Astrocyte (in vitro differentiated cells and primary cell): ENCODE data around the gene FAF1. TPM values are rescaled to one million over a fixed set of nuclear protein-coding genes. Genes with fewer than 3 reads are reported as not detected.

Experiments used
- DNase-seq: peaks from one replicate; pipeline ENCODE4 v3.0.0-alpha.2; 2010; ENCODE audit warnings: low read depth
- FAIRE-seq: peaks from 2 replicates; lab custom pipeline; 2011; peaks lifted over from hg19 to GRCh38; lab: Jason Lieb, UNC
- H2AFZ ChIP-seq: 2 replicates; pipeline ENCODE4 v1.6.0; 2012; ENCODE audit warnings: low read depth, low read length, inconsistent platforms
- H3K27ac ChIP-seq: 2 replicates; pipeline ENCODE4 v1.5.1; 2011; ENCODE audit warnings: low read depth, low read length, inconsistent platforms
- H3K27me3 ChIP-seq: 2 replicates; pipeline ENCODE4 v1.6.0; 2011; ENCODE audit warnings: low read length, inconsistent platforms; ENCODE audit not compliant: insufficient read depth
- H3K36me3 ChIP-seq: 2 replicates; pipeline ENCODE4 v1.5.1; 2011; ENCODE audit warnings: low read length, inconsistent platforms; ENCODE audit not compliant: insufficient read depth
- H3K4me1 ChIP-seq: 2 replicates; pipeline ENCODE4 v1.5.1; 2011; ENCODE audit warnings: low read length, inconsistent platforms; ENCODE audit not compliant: insufficient read depth
- H3K4me2 ChIP-seq: 2 replicates; pipeline ENCODE4 v1.6.0; 2012; ENCODE audit warnings: low read length, inconsistent platforms
- H3K4me3 ChIP-seq: 2 replicates; pipeline ENCODE4 v1.5.1; 2011; ENCODE audit warnings: low read depth, mild to moderate bottlenecking, low read length, inconsistent platforms; ENCODE audit not compliant: insufficient read depth
- H3K79me2 ChIP-seq: 2 replicates; pipeline ENCODE4 v1.6.0; 2012; ENCODE audit warnings: mild to moderate bottlenecking, low read length, inconsistent platforms; ENCODE audit not compliant: insufficient read depth
- H3K9ac ChIP-seq: 2 replicates; pipeline ENCODE4 v1.6.0; 2012; ENCODE audit warnings: mild to moderate bottlenecking, low read length, inconsistent platforms
- H3K9me3 ChIP-seq: 2 replicates; pipeline ENCODE4 v1.5.1; 2012; ENCODE audit warnings: low read depth, mild to moderate bottlenecking, low read length, inconsistent platforms; ENCODE audit not compliant: insufficient read depth
- H4K20me1 ChIP-seq: 2 replicates; pipeline ENCODE4 v1.6.0; 2012; ENCODE audit warnings: low read length, inconsistent platforms; ENCODE audit not compliant: insufficient read depth
- H3K27ac Mint-ChIP-seq: one replicate; pipeline ENCODE4 v1.8.0; 2021; ENCODE audit warnings: mild to moderate bottlenecking, mixed read lengths; ENCODE audit not compliant: unreplicated experiment
- H3K27me3 Mint-ChIP-seq: one replicate; pipeline ENCODE4 v1.8.0; 2021; ENCODE audit warnings: low read depth, mixed read lengths; ENCODE audit not compliant: unreplicated experiment
- H3K36me3 Mint-ChIP-seq: one replicate; pipeline ENCODE4 v1.8.0; 2021; ENCODE audit warnings: low read depth, mixed read lengths; ENCODE audit not compliant: unreplicated experiment
- H3K4me1 Mint-ChIP-seq: one replicate; pipeline ENCODE4 v1.8.0; 2021; ENCODE audit warnings: low read depth, mixed read lengths; ENCODE audit not compliant: unreplicated experiment
- H3K4me3 Mint-ChIP-seq: one replicate; pipeline ENCODE4 v1.8.0; 2021; ENCODE audit warnings: mild to moderate bottlenecking, moderate library complexity, mixed read lengths; ENCODE audit not compliant: unreplicated experiment
- H3K9me3 Mint-ChIP-seq: one replicate; pipeline ENCODE4 v1.8.0; 2021; ENCODE audit warnings: mild to moderate bottlenecking, mixed read lengths; ENCODE audit not compliant: unreplicated experiment
- EZH2 ChIP-seq: IDR thresholded peaks from 2 replicates; pipeline ENCODE4 v1.6.1; 2012; ENCODE audit warnings: mild to moderate bottlenecking, low read length, inconsistent platforms; ENCODE audit not compliant: insufficient read depth
- total RNA-seq: library from RNA; stranded (reverse); gene quantifications from 2 replicates; pipeline ENCODE4 v1.2.1, GENCODE V29; 2021
- TF ChIP-seq, protein P1 (sequence below): IDR thresholded peaks from 2 replicates; pipeline ENCODE4 v1.5.1; 2011; ENCODE audit warnings: low read depth, mild to moderate bottlenecking, inconsistent platforms, low read length, moderate library complexity; ENCODE audit not compliant: insufficient read depth

FAF1 gene
- total RNA-seq, 1 donor from 2014 or later: 35.4 TPM

DNA sequence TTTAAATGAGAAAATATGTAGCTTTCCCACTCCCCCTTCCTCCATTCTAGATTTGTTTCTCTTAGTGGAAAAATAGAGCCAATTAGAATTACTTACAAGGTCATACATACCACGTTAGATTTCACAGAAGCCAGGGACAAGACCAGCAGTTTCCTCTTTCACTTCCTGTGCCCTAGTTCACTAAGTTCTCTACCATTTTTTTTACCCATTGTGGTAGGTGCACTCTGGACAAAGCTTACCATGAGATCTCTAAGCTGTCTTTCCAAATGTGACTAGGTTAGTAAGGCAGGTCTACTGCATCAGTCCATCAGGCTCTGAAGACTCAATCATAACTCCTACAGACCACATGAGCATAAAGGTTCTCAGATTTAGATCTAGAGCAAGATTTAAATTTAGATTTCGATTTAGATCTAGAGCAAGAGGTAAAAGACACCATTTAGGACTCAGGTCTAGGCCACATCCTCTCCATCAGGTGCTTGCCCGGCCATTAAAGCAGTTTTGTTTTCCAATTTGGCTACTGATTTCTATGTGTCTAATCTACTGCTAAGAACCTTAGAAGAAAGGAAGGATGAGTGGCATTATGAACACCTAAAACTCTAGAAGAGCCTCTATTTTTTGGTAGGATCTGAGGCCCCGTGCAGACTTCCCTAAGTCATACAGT, 235.3 kb downstream of the FAF1 start:
- H3K27ac Mint-ChIP-seq: no peak overlapping the region
- TF ChIP-seq, protein P1, sequence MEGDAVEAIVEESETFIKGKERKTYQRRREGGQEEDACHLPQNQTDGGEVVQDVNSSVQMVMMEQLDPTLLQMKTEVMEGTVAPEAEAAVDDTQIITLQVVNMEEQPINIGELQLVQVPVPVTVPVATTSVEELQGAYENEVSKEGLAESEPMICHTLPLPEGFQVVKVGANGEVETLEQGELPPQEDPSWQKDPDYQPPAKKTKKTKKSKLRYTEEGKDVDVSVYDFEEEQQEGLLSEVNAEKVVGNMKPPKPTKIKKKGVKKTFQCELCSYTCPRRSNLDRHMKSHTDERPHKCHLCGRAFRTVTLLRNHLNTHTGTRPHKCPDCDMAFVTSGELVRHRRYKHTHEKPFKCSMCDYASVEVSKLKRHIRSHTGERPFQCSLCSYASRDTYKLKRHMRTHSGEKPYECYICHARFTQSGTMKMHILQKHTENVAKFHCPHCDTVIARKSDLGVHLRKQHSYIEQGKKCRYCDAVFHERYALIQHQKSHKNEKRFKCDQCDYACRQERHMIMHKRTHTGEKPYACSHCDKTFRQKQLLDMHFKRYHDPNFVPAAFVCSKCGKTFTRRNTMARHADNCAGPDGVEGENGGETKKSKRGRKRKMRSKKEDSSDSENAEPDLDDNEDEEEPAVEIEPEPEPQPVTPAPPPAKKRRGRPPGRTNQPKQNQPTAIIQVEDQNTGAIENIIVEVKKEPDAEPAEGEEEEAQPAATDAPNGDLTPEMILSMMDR: no peak
- no peak for TF ChIP-seq EZH2
- no peak overlapping the region for H3K4me2 ChIP-seq
- no peaks in the 10 kb centered on the region for H3K4me1 ChIP-seq
- H2AFZ ChIP-seq: no peak overlapping the region
- H3K36me3 ChIP-seq: no peaks in the 10 kb centered on the region
- FAIRE-seq (no peak), DNase-seq (no peak)
- no peaks in the 10 kb centered on the region for H3K79me2 ChIP-seq
- H3K9ac ChIP-seq: no peak overlapping the region
- no peaks in the 10 kb centered on the region for H3K27me3 Mint-ChIP-seq
- no peaks in the 10 kb centered on the region for H4K20me1 ChIP-seq
- H3K4me3 Mint-ChIP-seq: no peak overlapping the region
- no peaks in the 10 kb centered on the region for H3K9me3 ChIP-seq
- H3K9me3 Mint-ChIP-seq: no peaks in the 10 kb centered on the region
- H3K27ac ChIP-seq: no peak overlapping the region
- peaks cover 5% of the 10 kb centered on the region for H3K4me1 Mint-ChIP-seq
- H3K27me3 ChIP-seq: no peaks in the 10 kb centered on the region
- H3K36me3 Mint-ChIP-seq: peaks cover 2% of the 10 kb centered on the region
- H3K4me3 ChIP-seq: no peak overlapping the region

DNA sequence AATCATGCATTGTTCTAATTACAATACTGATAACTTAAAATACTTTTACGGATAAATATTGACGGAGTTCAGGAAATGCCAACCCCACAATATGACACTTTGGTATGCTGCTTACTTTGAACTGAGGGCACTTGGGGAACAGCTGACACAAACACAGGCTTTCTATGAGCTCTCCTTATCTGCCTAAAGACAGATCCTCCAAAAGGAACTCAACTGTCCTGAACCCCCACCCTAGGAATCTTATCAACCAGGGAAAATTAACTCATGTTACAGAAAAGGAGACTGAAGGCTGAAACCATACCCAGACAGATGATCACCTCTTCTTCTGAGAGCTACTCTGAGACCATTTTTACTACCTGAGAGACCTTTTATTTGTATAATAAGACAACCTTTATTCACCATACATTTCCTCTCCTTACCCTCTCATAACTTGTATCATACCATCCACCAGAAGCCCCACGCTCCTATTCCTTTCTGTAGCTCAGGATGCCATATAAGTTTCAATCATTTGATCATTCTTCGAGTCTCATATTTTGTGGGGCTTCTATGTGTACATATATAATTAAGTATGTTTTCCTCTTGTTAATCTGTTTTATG, 239.5 kb downstream of the FAF1 start:
- Histone ChIP-seq H3K4me2 (no peak overlapping the region), H2AFZ (no peak overlapping the region), H4K20me1 (no peaks in the 10 kb centered on the region), H3K4me3 (no peak overlapping the region), H3K9ac (no peak overlapping the region), H3K27me3 (no peaks in the 10 kb centered on the region), H3K4me1 (no peaks in the 10 kb centered on the region), H3K27ac (no peak overlapping the region), H3K36me3 (no peaks in the 10 kb centered on the region), H3K79me2 (no peaks in the 10 kb centered on the region), H3K9me3 (no peaks in the 10 kb centered on the region)
- H3K4me1 Mint-ChIP-seq: peaks cover 5% of the 10 kb centered on the region
- FAIRE-seq (no peak), DNase-seq (no peak)
- no peak overlapping the region for H3K4me3 Mint-ChIP-seq
- H3K9me3 Mint-ChIP-seq: peaks cover 2% of the 10 kb centered on the region
- H3K27ac Mint-ChIP-seq: no peak overlapping the region
- H3K27me3 Mint-ChIP-seq: no peaks in the 10 kb centered on the region
- no peak for TF ChIP-seq EZH2
- TF ChIP-seq, protein P1: no peak
- H3K36me3 Mint-ChIP-seq: peaks cover 4% of the 10 kb centered on the region

DNA sequence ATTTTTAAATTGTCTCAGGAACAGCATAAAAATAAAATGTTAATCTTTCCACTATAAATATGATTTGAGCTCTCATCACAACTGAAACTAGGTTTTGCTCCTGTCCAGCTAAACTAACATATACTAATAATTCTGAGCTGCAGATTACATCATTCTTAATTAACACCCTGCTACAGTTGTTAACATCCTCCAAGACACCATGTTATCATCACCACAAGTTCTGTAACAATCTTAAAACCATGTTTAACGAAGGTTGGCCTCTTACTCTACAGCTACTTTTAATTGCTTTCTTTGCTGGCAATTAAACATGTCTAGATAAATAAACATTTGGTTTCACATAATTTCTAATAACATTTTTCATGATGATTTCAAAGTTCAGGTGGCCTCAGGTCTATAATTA, 240.9 kb downstream of the FAF1 start:
- H3K4me3 ChIP-seq: no peak overlapping the region
- H3K36me3 ChIP-seq: no peaks in the 10 kb centered on the region
- Mint-ChIP-seq H3K27me3 (no peaks in the 10 kb centered on the region), H3K27ac (no peak overlapping the region), H3K36me3 (peaks cover 4% of the 10 kb centered on the region), H3K4me3 (no peak overlapping the region), H3K4me1 (peaks cover 5% of the 10 kb centered on the region), H3K9me3 (peaks cover 2% of the 10 kb centered on the region)
- no peaks in the 10 kb centered on the region for H3K4me1 ChIP-seq
- DNase-seq: no peak
- no peak overlapping the region for H3K27ac ChIP-seq
- H3K4me2 ChIP-seq: no peak overlapping the region
- no peaks in the 10 kb centered on the region for H3K27me3 ChIP-seq
- no peak overlapping the region for H2AFZ ChIP-seq
- TF ChIP-seq, protein P1: no peak
- no peak for TF ChIP-seq EZH2
- H3K9ac ChIP-seq: no peak overlapping the region
- H3K79me2 ChIP-seq: no peaks in the 10 kb centered on the region
- H4K20me1 ChIP-seq: no peaks in the 10 kb centered on the region
- no peaks in the 10 kb centered on the region for H3K9me3 ChIP-seq
- FAIRE-seq: no peak
